Aorta (tissue), 5 donors: ENCODE measurements around the gene UBE3C. TPM values are rescaled to one million over a fixed set of nuclear protein-coding genes. Genes with fewer than 3 reads are reported as not detected.

Experiments
- ATAC-seq: fragments of 200-7000 bp; cut with Tn5 transposase; one replicate; pipeline ENCODE4 v1.9.1; 2022; ENCODE audit warnings: moderate library complexity; ENCODE audit not compliant: low FRiP score
- DNase-seq, 2 donors: peaks; one replicate each; pipeline ENCODE4 v3.0.0-alpha.2; 2020
- H3K27ac ChIP-seq, 2 donors: one replicate each; pipeline ENCODE4 v1.5.1; 2013; ENCODE audit warnings: low read length in 2 of 2, mild to moderate bottlenecking in 2 of 2, moderate library complexity in 2 of 2, control low read depth in 1 of 2, inconsistent platforms in 1 of 2, low read depth in 1 of 2
- H3K27me3 ChIP-seq, 2 donors: one replicate each; pipeline ENCODE4 v1.6.1; 2013; ENCODE audit warnings: control low read depth in 1 of 2, low read length in 1 of 2, mild to moderate bottlenecking in 1 of 2, moderate library complexity in 1 of 2; ENCODE audit not compliant: insufficient read depth in 2 of 2, control insufficient read depth in 1 of 2
- H3K36me3 ChIP-seq, 2 donors: one replicate each; pipeline ENCODE4 v1.6.1; 2013; ENCODE audit warnings: control low read depth in 1 of 2, low read length in 1 of 2, mild to moderate bottlenecking in 1 of 2; ENCODE audit not compliant: insufficient read depth in 2 of 2, control insufficient read depth in 1 of 2
- H3K4me1 ChIP-seq, 2 donors: one replicate each; pipeline ENCODE4 v1.6.1; 2013; ENCODE audit warnings: low read length in 2 of 2, control low read depth in 1 of 2, mild to moderate bottlenecking in 1 of 2, moderate library complexity in 1 of 2; ENCODE audit not compliant: insufficient read depth in 2 of 2, control insufficient read depth in 1 of 2
- H3K4me3 ChIP-seq, 2 donors: one replicate each; pipeline ENCODE4 v1.5.1; 2013; ENCODE audit warnings: low read length in 2 of 2, control low read depth in 1 of 2, mild to moderate bottlenecking in 1 of 2
- H3K9me3 ChIP-seq: one replicate; pipeline ENCODE4 v1.6.1; 2013; ENCODE audit warnings: mild to moderate bottlenecking, low read length; ENCODE audit not compliant: control insufficient read depth
- WGBS, 2 donors: extraction: QIAGEN DNeasy Blood & Tissue Kit; methylation state at CpG; one replicate each; pipeline ENCODE4 v1.1.7; 2013; 5-methylcytosine and 5-hydroxymethylcytosine counted together
- intact Hi-C, 2 donors: fragments of 100-400 bp; cut with DNase I; formaldehyde crosslinking; loops; one replicate each; pipeline versions ENCODE4 v1.14.2 to v1.15.0; 2022
- polyA plus RNA-seq, 2 donors: library from polyadenylated mRNA; stranded (reverse); fragments of 200-250 nt; gene quantifications; one replicate each; pipeline ENCODE4 v1.2.3, GENCODE V29; 2013
- total RNA-seq, 2 donors: library from RNA; stranded (reverse); fragmentation: NEBNext Ultra II Directional; extraction: Animal tissue kit (Norgen Biotek cat#: 25700); gene quantifications; one replicate each; pipeline ENCODE4 v1.2.1, GENCODE V29; 2021
- donor health status: healthy with polysubstance abuse.
- donor health status: Bipolar disorder and iron deficiency.
- donor health status: DM: no; HTN: no; CAD: no.
- donor health status: DM: no; HTN: no; CAD: no.
- donor health status: DM: yes; HTN: yes; CAD: no.

The UBE3C gene
- total and polyA plus RNA-seq, 4 donors: 15.8 to 73.0 (median 40.2) TPM

DNA sequence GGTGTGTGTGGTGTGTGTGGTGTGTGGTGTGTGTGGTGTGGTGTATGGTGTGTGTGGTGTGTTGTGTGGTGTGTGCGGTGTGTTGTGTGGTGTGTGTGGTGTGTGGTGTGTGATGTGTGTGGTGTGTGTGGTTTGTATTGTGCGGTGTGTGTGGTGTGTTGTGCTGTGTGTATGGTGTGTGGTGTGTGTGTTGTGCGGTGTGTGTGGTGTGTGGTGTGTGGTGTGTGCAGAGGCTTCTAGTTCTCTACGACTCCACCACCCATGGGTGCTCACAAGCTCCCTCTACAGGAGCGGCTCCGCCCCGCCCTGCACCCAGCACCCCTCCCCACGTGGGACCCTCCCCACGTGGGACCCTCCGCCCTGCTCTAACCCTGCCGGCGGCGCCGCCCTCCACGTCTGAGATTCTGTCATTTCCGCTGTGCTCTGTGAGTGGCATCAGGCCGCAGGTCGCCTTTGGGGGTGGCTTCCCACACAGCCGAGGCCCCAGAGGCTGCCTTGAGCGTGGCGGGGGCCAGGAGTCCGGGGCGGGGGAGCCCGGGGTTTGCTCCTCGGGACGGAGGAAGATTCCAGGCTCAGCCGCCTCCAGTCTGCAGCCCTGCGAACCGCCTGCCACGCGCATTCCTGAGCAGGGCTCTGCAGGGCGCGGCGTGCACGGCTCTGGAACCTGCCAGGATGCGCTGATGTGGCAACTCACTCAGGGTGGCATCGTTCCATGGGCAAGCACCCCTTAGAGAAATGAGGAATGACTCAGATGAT, 161.1 kb downstream of the UBE3C start:
- 75 to 77% methylated on average over 30 to 37 of the region's 37 CpGs for WGBS, 2 donors
- H3K9me3 ChIP-seq: no peaks in the 10 kb centered on the region
- H3K36me3 ChIP-seq: no peaks in the 10 kb centered on the region
- H3K4me1 ChIP-seq: no peaks in the 10 kb centered on the region
- H3K4me3 ChIP-seq: no peak overlapping the region
- H3K27me3 ChIP-seq: no peaks in the 10 kb centered on the region
- no peak overlapping the region for H3K27ac ChIP-seq
- peak; percentile 4 for ATAC-seq
- no peak for DNase-seq
- intact Hi-C loops: no loop called here

- Histone ChIP-seq H3K4me3 (no peak overlapping the region), H3K36me3 (no peaks in the 10 kb centered on the region), H3K27me3 (no peaks in the 10 kb centered on the region), H3K4me1 (no peaks in the 10 kb centered on the region), H3K27ac (no peak overlapping the region), H3K9me3 (no peaks in the 10 kb centered on the region)
- DNase-seq: no peak
- 65 to 76% methylated on average over 29 of the region's 29 CpGs for WGBS, 2 donors
- intact Hi-C loops: no loop called here
- ATAC-seq: no peak
Observed at GRCh38 chr7:157300369-157300825, 161.7 kb downstream of the UBE3C start.

DNA sequence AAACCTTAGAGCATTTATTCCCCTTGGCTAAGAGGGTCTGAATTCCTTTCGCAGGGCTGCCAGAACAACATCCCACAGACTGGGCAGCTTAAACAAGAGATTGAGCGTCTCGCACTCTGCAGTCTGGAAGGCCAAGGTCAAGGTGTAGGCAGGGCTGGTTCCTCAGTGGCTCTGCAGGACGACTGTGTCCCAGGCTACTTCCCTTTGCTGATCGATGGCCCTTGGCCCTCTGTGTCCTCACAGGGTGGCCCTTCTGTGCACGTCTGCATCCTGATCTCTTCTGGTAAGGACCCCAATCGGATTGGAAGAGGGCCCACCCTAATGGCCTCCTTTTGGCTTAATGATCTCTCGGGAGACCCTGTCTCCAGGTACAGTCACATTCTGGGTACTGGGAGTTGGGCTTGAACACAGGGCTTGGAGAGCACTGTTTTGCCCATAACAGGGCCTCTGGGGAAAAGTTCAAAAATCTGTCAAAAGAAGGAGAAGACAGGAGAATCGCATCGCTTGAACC, 162.9 kb downstream of the UBE3C start:
- Histone ChIP-seq H3K9me3 (no peaks in the 10 kb centered on the region), H3K4me1 (no peaks in the 10 kb centered on the region), H3K4me3 (no peak overlapping the region), H3K27me3 (no peaks in the 10 kb centered on the region), H3K36me3 (no peaks in the 10 kb centered on the region), H3K27ac (no peak overlapping the region)
- intact Hi-C loops: no loop called here
- WGBS, 2 donors: 81 to 88% methylated on average over 10 of the region's 10 CpGs
- no peak for DNase-seq
- ATAC-seq: no peak

GRCh38 chr7:157306846-157307838, 168.4 kb downstream of the UBE3C start:
- Histone ChIP-seq H3K4me1 (no peaks in the 10 kb centered on the region), H3K27me3 (no peaks in the 10 kb centered on the region), H3K27ac (no peak overlapping the region), H3K9me3 (no peaks in the 10 kb centered on the region), H3K36me3 (no peaks in the 10 kb centered on the region), H3K4me3 (no peak overlapping the region)
- intact Hi-C loops: no loop called here
- DNase-seq (no peak), ATAC-seq (no peak)
- 77 to 84% methylated on average over 27 of the region's 27 CpGs for WGBS, 2 donors

DNA sequence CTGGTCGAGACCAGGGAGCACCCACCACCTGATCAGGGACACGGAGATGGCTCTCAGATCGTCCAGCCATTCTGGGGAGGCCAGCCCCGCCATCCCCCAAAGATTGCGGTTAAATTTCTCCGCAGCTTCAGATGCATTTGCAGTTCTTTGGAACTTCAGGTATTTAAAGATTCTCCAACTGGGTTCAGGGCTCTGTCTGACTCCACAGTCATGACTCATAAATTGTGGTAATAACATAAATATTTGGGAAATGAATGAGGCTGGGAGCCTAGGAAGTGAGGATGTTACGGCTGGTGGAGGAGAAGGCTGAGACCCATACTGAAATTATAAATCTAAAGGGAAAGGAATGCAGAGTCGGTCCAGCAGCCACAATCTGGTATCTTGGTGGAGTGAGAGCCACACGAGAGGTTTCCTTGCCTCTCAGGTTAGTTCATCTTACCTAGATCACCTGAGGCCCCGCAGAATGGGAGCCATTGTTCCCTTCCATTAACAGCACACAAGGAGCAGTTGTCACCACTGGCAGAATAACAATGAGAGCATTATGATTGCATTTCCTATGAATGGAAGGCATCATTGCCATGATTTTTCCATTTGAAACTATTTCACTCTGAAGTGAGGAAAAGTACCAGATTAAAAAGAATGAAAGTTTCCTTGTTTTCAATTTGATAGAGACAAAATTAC, 171.4 kb downstream of the UBE3C start:
- H3K36me3 ChIP-seq: no peaks in the 10 kb centered on the region
- intact Hi-C loops: no loop called here
- 52 to 65% methylated on average over 10 of the region's 10 CpGs for WGBS, 2 donors
- no peaks in the 10 kb centered on the region for H3K4me1 ChIP-seq
- no peak overlapping the region for H3K4me3 ChIP-seq
- no peak overlapping the region for H3K27ac ChIP-seq
- DNase-seq: no peak
- no peaks in the 10 kb centered on the region for H3K27me3 ChIP-seq
- no peaks in the 10 kb centered on the region for H3K9me3 ChIP-seq
- no peak for ATAC-seq

DNA sequence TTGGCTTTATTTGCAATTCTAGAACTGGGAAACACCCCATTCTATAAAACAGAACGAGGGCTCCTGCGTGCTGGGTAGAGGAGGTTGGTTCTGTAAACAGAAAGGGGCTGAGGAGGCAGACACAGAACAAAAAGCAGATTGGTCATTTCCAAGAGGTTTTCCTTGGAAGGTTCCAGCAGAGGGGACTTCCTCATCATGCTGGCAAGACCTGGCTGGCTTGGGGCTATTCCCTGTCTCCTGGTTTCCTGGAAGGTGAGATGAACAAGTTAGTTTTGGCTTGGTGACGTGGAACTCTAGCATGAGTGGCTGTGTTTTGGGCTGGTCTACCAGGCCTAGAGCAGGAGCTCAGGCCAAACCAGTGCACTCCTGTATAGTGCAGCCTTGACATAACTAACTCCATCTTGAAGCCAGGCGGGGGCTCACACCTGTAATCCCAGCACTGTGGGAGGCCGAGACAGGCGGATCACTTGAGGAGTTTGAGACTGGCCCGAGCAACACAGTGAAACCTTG, 172.0 kb downstream of the UBE3C start:
- Histone ChIP-seq H3K4me1 (no peaks in the 10 kb centered on the region), H3K27me3 (no peaks in the 10 kb centered on the region)

DNA sequence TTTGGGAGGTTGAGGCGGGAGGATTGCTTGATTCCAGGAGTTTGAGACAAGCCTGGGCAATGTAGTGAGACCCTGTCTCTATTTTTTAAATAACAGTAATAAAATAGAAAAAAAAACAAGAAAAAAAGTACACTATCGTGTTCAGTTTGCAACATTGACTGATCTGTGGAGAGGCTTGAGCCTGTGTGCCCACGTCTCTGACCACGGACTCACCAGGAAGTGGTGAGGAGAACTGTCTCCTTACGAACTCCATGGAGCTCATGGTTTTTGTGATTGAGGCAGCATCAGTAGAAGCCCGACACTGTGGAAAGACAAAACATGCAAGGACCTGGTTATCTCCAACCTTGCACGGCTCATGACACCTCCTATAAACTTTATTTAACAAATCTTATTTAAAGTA, 174.2 kb downstream of the UBE3C start:
- no peaks in the 10 kb centered on the region for H3K9me3 ChIP-seq
- no peaks in the 10 kb centered on the region for H3K36me3 ChIP-seq
- no peak for DNase-seq
- no peak for ATAC-seq
- H3K4me3 ChIP-seq: no peak overlapping the region
- 89 to 93% methylated on average over 7 of the region's 7 CpGs for WGBS, 2 donors
- H3K4me1 ChIP-seq: no peaks in the 10 kb centered on the region
- H3K27me3 ChIP-seq: no peaks in the 10 kb centered on the region
- no peak overlapping the region for H3K27ac ChIP-seq
- intact Hi-C loops: no loop called here

More for the DNA sequence above, 172.0 kb downstream of the UBE3C start:
- Histone ChIP-seq H3K9me3 (no peaks in the 10 kb centered on the region), H3K36me3 (no peaks in the 10 kb centered on the region), H3K4me3 (no peak overlapping the region), H3K27ac (no peak overlapping the region)
- intact Hi-C loops: no loop called here
- DNase-seq (no peak), ATAC-seq (no peak)
- 64 to 65% methylated on average over 7 of the region's 7 CpGs for WGBS, 2 donors

GRCh38 chr7:157313645-157314044, 174.9 kb downstream of the UBE3C start:
- H3K4me3 ChIP-seq: no peak overlapping the region
- H3K9me3 ChIP-seq: no peaks in the 10 kb centered on the region
- ATAC-seq: no peak
- no peak overlapping the region for H3K27ac ChIP-seq
- no peaks in the 10 kb centered on the region for H3K4me1 ChIP-seq
- H3K27me3 ChIP-seq: no peaks in the 10 kb centered on the region
- 95% methylated on average over 15 of the region's 15 CpGs for WGBS, 2 donors
- DNase-seq: no peak
- intact Hi-C loops: no loop called here
- no peaks in the 10 kb centered on the region for H3K36me3 ChIP-seq
